HG02884 (cell line): Measurements from ENCODE around the gene AJAP1.
A peak's percentile ranks its signal among the peaks of the same experiment; 100 is the strongest.

Source experiments
- ATAC-seq: cut with Tn5 transposase; IDR thresholded peaks from one replicate; pipeline ENCODE4 v1.9.1; 2021; ENCODE audit warnings: mild to moderate bottlenecking, moderate library complexity; ENCODE audit not compliant: unreplicated experiment

Gene AJAP1

DNA sequence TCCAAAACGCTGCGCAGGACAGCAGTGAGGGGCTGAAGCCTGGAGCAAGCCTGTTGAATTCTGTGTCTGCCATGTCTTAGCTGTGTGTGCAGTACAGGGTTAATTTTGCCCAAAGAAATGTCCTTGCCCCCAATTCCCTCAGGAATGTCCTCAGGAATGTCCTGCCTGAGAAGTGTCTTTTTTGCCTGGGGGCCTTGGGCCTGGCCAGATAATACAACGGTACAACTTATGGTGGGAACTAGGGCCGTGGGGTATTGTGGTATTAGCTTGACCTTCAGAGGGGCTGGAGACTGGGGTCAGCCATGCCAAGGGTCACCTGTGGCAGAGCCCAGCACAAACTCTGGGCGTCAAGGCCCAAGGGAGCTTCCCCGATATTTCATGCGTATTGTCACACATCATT is 107.7 kb downstream of the AJAP1 start:
- no peak for ATAC-seq

GRCh38 chr1:4767308-4767707 is 112.9 kb downstream of the AJAP1 start:
- ATAC-seq, result no peak

GRCh38 chr1:4768553-4768952 is 114.1 kb downstream of the AJAP1 start:
- ATAC-seq, result no peak

DNA sequence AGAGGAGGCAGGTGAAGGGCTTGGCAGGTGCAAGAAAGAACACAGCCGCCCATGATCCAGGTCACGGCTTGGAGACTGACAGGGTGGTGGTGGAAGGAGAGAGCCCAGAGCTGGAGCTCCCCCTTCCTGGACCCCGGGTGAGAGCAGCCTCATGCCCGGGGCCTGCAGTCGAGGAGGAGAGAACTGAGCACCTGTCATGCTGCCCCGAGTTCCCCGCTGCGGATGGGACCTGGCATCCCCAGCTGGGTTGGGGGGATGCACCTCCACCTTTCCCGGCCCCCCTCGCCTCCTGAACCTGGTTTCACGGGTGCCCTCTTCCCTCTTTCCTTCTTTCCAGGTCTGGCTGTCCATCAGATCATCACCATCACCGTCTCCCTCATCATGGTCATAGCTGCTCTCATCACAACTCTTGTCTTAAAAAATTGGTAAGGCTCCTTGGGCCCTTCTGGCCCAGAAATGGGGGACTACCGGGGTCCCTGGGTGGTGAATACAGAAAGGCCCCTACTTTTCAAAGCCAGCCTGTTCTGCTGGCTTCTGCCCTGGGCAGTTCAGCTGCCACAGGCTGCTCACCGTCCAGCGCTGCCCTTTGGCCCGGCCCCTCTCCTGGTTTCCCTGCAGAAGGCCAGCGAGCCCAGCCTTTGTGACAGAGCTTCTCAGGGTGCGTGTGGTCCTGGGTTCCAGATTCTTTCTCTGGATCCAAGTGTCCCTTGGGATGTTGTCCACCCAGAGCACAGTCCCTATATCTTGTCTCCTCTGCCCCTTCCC is 115.3 kb downstream of the AJAP1 start:
- no peak for ATAC-seq

DNA sequence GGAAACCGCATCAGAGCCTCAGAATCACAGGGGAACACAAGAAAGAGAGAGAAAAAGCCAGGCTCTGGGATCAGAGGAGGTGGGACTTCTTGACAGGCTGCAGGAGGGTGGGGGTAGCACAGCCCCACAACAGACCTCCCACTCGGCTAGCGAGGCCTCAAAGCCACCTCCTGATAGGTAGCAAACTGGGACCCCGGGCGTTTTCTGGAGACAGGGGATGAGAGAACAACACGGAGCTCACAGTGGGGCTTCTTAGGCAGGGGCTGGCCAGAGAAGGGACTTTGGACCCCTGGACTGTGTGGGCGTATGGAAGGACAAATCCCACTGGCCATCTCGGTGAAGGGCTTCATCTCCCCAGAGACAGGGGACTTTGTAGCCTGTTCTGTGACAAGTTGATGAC is 116.3 kb downstream of the AJAP1 start:
- no peak for ATAC-seq

DNA sequence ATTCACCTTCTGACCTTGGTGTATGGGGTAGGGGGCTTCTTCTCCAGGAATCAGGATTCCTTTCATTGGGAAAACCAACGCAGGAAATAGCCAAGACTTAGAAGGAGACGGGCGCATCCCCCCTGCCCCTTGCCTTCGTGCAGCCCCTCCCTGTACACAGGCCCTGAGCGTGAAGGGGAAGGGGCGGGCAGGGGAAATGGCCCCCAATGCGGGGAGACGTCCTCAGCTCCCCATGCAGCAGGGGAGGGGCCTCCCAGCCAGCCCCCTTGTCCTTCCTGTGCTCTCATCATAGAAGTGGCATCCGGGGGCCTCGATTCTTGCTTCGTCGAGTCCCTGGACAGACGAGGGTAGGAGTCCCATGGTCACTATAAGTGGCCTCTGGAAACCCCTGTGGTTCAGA is 116.9 kb downstream of the AJAP1 start:
- no peak for ATAC-seq

DNA sequence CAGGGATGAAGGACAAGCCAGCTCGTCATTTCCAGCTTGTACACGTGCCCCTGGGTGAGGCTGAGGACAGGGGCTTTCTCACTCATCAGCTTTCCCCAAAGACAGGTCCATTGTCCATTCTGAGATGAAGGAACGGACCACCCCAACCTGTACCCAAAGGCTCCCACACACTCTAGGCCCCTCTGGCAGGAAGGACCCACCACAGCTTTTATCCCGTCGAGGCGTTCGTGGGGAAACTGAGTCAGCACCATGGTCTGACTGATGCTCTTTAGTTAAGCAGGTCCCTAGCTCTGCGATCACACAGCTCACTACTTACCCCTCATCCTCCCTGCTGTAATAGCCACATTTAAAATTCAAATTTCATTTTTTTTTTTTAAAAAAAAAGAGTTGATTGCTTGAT is 117.3 kb downstream of the AJAP1 start:
- ATAC-seq, result no peak

- no peak for ATAC-seq
These were observed 118.0 kb downstream of the AJAP1 start for GRCh38 chr1:4772294-4773010.

GRCh38 chr1:4773226-4773625 is 118.8 kb downstream of the AJAP1 start:
- no peak for ATAC-seq

GRCh38 chr1:4775506-4775905 is 121.1 kb downstream of the AJAP1 start:
- ATAC-seq, result no peak

- ATAC-seq, result no peak
These were observed 123.6 kb downstream of the AJAP1 start for GRCh38 chr1:4778056-4778455.

DNA sequence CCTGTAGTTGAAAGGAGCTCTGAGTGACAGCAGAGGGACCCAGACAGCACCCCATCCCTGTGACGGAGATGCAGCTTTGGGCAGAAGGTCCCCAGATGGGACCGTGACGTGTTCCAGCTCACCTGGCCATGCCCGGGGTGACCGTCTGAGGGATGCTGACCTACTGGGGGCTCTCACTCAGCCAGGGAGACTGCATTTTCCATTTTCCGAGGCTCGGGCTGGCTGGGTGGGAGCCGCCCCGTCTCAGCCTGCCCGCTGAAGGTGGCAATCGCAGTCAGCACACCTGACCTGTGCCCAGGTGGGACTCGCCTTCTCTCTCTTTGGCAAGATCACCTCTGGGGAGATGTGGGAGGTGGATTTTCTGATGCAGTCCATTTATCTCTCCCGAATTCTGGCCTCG is 127.2 kb downstream of the AJAP1 start:
- ATAC-seq, result no peak

- ATAC-seq, result no peak
These were observed 130.4 kb downstream of the AJAP1 start for GRCh38 chr1:4784761-4785160.

DNA sequence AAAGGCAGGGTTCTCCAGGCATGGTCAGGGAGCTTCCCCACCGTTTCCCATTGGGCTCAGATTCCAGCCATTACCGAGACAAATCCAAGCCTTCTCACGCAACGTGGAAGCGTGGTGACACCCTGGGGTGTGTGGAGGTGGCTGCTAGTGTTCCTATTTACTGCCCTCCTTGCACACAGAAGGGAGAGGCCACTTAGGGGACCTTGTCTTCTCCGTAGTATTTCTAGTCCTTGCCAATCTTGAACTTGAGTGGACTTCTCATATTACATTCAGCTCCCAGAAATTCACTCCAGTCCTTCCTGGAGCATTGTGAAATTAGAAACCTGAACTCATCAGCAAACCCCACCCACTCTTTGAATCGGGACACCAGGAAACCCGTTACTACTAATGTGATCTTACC is 131.6 kb downstream of the AJAP1 start:
- no peak for ATAC-seq

- no peak for ATAC-seq
These were observed 133.1 kb downstream of the AJAP1 start for GRCh38 chr1:4787551-4787950.

DNA sequence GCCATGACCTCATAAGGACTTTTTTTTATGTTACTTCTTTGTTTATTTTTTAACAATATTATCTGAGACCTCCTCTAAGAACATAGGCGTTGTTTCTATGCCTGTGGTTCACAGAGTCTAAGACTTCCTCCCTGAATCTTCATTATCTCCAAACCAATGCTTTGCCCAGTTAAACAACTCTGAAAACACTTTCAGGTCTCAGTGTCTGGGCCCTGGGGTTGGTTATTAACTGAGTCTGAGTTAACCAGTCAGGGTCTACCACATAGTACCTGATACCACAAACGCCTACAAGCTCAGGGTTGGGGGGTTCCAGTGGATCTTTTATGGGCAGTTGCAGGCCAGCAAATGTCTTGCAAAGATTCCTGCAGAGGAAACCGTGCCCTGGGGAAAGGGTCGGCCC is 138.2 kb downstream of the AJAP1 start:
- no peak for ATAC-seq

- no peak for ATAC-seq
These were observed 139.8 kb downstream of the AJAP1 start for GRCh38 chr1:4794020-4794780.

DNA sequence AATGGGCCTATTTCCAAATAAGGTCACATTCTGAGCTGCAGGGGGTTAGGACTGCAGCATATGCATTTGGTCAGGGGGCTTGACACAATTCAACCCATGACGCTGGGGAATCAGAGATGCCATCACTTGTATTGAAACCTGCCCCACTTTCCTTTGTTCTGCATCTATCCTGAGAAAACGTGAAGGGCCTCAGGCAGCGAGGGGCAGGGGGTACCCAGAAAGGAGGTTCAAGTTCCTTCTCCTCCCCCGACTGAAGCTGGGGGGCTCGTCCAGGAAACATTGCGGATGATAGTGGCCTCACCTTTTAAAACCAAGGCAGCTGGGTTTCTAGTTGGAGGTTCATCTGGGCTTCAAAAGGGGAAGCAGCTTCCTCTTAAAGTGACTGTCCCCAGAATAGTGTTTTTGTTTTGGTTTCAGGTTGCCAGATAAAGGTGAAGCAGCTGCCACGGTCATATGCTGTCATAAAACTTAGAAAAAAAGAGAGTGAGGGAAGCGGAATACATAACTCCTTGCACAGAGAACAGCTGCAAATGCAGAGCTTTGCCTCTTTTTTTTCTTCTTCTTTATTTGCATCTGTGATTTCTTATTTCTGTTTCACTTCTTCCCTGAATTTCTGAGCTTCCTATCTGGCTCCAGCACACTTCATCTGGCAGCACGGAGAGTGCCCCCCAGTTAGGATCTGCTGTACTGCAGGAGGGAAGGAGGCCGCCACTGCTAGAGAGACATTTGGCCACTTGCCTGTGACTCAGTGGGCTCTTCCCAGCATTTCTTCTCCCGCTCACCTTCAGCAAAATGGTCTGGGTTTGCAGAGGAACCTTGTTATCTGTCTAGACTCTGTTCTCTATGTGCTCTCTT is 142.0 kb downstream of the AJAP1 start:
- peak; percentile 78 for ATAC-seq

DNA sequence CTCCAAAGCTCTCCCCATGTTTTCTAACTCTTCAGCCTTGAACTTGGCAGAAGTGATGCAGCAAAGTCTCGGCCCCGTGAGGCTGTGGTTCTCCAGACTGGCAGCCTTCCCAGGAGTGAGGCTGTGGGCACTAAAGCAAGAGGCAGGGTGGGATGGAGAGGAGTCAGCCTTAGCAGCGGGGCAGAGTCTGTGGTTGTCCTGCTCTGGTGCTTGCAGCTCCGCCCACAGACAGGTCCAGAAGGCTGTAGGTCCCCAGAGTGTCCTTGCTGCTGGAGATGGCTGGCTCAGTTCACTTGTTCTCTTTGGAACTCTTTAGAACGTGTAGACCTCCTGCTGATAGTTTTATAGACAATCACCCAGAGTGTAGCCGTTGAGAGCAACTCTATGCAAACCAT is 142.6 kb downstream of the AJAP1 start:
- ATAC-seq, result no peak

DNA sequence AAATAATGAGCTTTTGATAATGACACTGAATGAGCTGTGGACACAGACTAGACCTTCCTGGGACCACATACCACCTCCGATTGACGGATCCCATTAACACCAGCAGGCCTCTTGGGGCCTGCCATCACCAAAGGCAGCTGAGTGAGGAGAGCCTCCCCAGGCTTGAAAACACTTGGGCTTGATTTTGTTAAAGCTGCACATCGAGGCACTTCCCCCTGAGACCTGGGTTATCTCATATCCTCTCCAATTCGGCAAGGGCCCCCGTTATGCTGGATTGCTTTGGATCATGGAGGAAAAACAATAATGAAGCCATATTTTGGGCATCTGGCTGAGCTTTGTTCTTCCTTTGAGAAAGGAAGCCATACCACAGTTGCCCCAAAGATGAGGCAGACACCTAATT is 143.0 kb downstream of the AJAP1 start:
- no peak for ATAC-seq
